ENCODE data around the gene REV1. TPM values are rescaled to one million over a fixed set of nuclear protein-coding genes. Genes with fewer than 3 reads are reported as not detected.

The REV1 gene
- total RNA-seq, 1 donor from 2014 or later = 24.4 TPM

- peaks cover 98% of the 10 kb centered on the region for H3K79me2 ChIP-seq (ENCODE audit: insufficient read depth, low read length)
- no peak overlapping the region for H3K27ac Mint-ChIP-seq (ENCODE audit: unreplicated experiment)
Observed at GRCh38 chr2:99473518-99474083, 16.2 kb downstream of the REV1 start.

GRCh38 chr2:99472600-99472960 is 17.2 kb downstream of the REV1 start:
- Mint-ChIP-seq H3K4me1 (ENCODE audit: low read depth, unreplicated experiment) (peaks cover 21% of the 10 kb centered on the region), H3K27me3 (ENCODE audit: low read depth, unreplicated experiment) (no peaks in the 10 kb centered on the region), H3K36me3 (ENCODE audit: low read depth, unreplicated experiment) (peaks cover 6% of the 10 kb centered on the region), H3K4me3 (ENCODE audit: unreplicated experiment) (no peak overlapping the region), H3K9me3 (ENCODE audit: unreplicated experiment) (peaks cover 4% of the 10 kb centered on the region), H3K27ac (ENCODE audit: unreplicated experiment) (peak overlapping the region; percentile 66)
- Histone ChIP-seq H4K20me1 (ENCODE audit: insufficient read depth, low read length) (peaks cover 43% of the 10 kb centered on the region), H3K9me3 (ENCODE audit: insufficient read depth, low read depth, low read length) (no peaks in the 10 kb centered on the region), H3K27ac (ENCODE audit: low read depth, low read length) (no peak overlapping the region), H3K4me2 (ENCODE audit: low read length) (no peak overlapping the region), H3K27me3 (ENCODE audit: insufficient read depth, low read length) (no peaks in the 10 kb centered on the region), H2AFZ (ENCODE audit: low read depth, low read length) (no peak overlapping the region), H3K4me3 (ENCODE audit: insufficient read depth, low read depth, low read length) (no peak overlapping the region), H3K79me2 (ENCODE audit: insufficient read depth, low read length) (peaks cover 96% of the 10 kb centered on the region), H3K4me1 (ENCODE audit: insufficient read depth, low read length) (no peaks in the 10 kb centered on the region), H3K9ac (ENCODE audit: low read length) (no peak overlapping the region), H3K36me3 (ENCODE audit: insufficient read depth, low read length) (no peaks in the 10 kb centered on the region)
- TF ChIP-seq EZH2 (IDR thresholded peaks at IDR 0.05; ENCODE audit: insufficient read depth, low read length) = no peak
- no peak for TF ChIP-seq CTCF (IDR thresholded peaks at IDR 0.05; ENCODE audit: insufficient read depth, low read depth, low read length)
- FAIRE-seq (no peak), DNase-seq (ENCODE audit: low read depth) (no peak)

More at GRCh38 chr2:99473518-99474083, 16.2 kb downstream of the REV1 start:
- Histone ChIP-seq H3K27ac (ENCODE audit: low read depth, low read length) (no peak overlapping the region), H2AFZ (ENCODE audit: low read depth, low read length) (no peak overlapping the region), H3K36me3 (ENCODE audit: insufficient read depth, low read length) (no peaks in the 10 kb centered on the region), H3K9ac (ENCODE audit: low read length) (no peak overlapping the region), H3K4me2 (ENCODE audit: low read length) (no peak overlapping the region), H3K4me3 (ENCODE audit: insufficient read depth, low read depth, low read length) (no peak overlapping the region), H4K20me1 (ENCODE audit: insufficient read depth, low read length) (peaks cover 44% of the 10 kb centered on the region), H3K9me3 (ENCODE audit: insufficient read depth, low read depth, low read length) (no peaks in the 10 kb centered on the region), H3K4me1 (ENCODE audit: insufficient read depth, low read length) (no peaks in the 10 kb centered on the region), H3K27me3 (ENCODE audit: insufficient read depth, low read length) (no peaks in the 10 kb centered on the region)
- peaks cover 18% of the 10 kb centered on the region for H3K4me1 Mint-ChIP-seq (ENCODE audit: low read depth, unreplicated experiment)
- no peak for DNase-seq (ENCODE audit: low read depth)
- no peak for TF ChIP-seq CTCF (IDR thresholded peaks at IDR 0.05; ENCODE audit: insufficient read depth, low read depth, low read length)
- no peak for TF ChIP-seq EZH2 (IDR thresholded peaks at IDR 0.05; ENCODE audit: insufficient read depth, low read length)
- no peak overlapping the region for H3K4me3 Mint-ChIP-seq (ENCODE audit: unreplicated experiment)
- peaks cover 6% of the 10 kb centered on the region for H3K36me3 Mint-ChIP-seq (ENCODE audit: low read depth, unreplicated experiment)
- no peak for FAIRE-seq
- no peaks in the 10 kb centered on the region for H3K27me3 Mint-ChIP-seq (ENCODE audit: low read depth, unreplicated experiment)
- H3K9me3 Mint-ChIP-seq (ENCODE audit: unreplicated experiment) = peaks cover 4% of the 10 kb centered on the region

Measured in astrocyte (in vitro differentiated cells and primary cell).